CD8-positive, alpha-beta memory T cell (primary cell): ENCODE results near the gene ALG12. TPM values are rescaled to one million over a fixed set of nuclear protein-coding genes. Genes with fewer than 3 reads are reported as not detected.
A peak's percentile ranks its signal among the peaks of the same experiment; 100 is the strongest.

Experiments
- CTCF ChIA-PET: fragments of 350-600 bp; sonication (Branson Sonifier 250); formaldehyde crosslinking; loops from one replicate; lab custom pipeline; 2021; ENCODE audit warnings: antibody characterized with exemption; lab: Charles Lee
- POLR2A ChIA-PET: fragments of 350-600 bp; sonication (Branson Sonifier 250); formaldehyde crosslinking; loops from one replicate; lab custom pipeline; 2021; ENCODE audit warnings: antibody characterized with exemption; lab: Charles Lee
- DNase-seq, 5 donors: peaks; one replicate each; pipeline versions ENCODE4 v3.0.0 to v3.0.0-alpha.2; 2020 to 2022; ENCODE audit warnings: mixed read lengths in 1 of 5
- H3K27ac ChIP-seq: one replicate; pipeline ENCODE4 v1.7.0; 2013; ENCODE audit warnings: low read depth, mild to moderate bottlenecking, low read length, moderate library complexity
- H3K27me3 ChIP-seq: 2 replicates; pipeline ENCODE4 v1.7.0; 2013; ENCODE audit warnings: low read length, mild to moderate bottlenecking; ENCODE audit not compliant: insufficient read depth, poor library complexity, severe bottlenecking
- H3K36me3 ChIP-seq: 2 replicates; pipeline ENCODE4 v1.7.0; 2013; ENCODE audit warnings: mild to moderate bottlenecking, low read length, moderate library complexity; ENCODE audit not compliant: insufficient read depth
- H3K4me1 ChIP-seq: 2 replicates; pipeline ENCODE4 v1.7.0; 2013; ENCODE audit warnings: mild to moderate bottlenecking, low read length, moderate library complexity; ENCODE audit not compliant: insufficient read depth
- H3K4me3 ChIP-seq: 2 replicates; pipeline ENCODE4 v1.7.0; 2013; ENCODE audit warnings: mild to moderate bottlenecking, low read length
- H3K9me3 ChIP-seq: 2 replicates; pipeline ENCODE4 v1.7.0; 2013; ENCODE audit warnings: mild to moderate bottlenecking, low read length
- H3K27ac Mint-ChIP-seq, 8 donors: one replicate each; pipeline ENCODE4 v1.8.0; 2020 to 2021; ENCODE audit warnings: mixed read lengths in 8 of 8, mild to moderate bottlenecking in 6 of 8, inconsistent platforms in 3 of 8, moderate library complexity in 3 of 8
- H3K27me3 Mint-ChIP-seq, 2 donors: one replicate each; pipeline ENCODE4 v1.8.0; 2020 to 2021; ENCODE audit warnings: mixed read lengths in 2 of 2, mild to moderate bottlenecking in 1 of 2, moderate library complexity in 1 of 2
- H3K36me3 Mint-ChIP-seq, 3 donors: one replicate each; pipeline ENCODE4 v1.8.0; 2020 to 2021; ENCODE audit warnings: mixed read lengths in 3 of 3, inconsistent platforms in 1 of 3, mild to moderate bottlenecking in 1 of 3
- H3K4me1 Mint-ChIP-seq, 3 donors: one replicate each; pipeline ENCODE4 v1.8.0; 2020 to 2021; ENCODE audit warnings: mixed read lengths in 3 of 3, inconsistent platforms in 1 of 3, mild to moderate bottlenecking in 1 of 3
- H3K4me3 Mint-ChIP-seq, 7 donors: one replicate each; pipeline ENCODE4 v1.8.0; 2020 to 2021; ENCODE audit warnings: mixed read lengths in 7 of 7, mild to moderate bottlenecking in 6 of 7, moderate library complexity in 4 of 7, inconsistent platforms in 2 of 7
- H3K9me3 Mint-ChIP-seq, 5 donors: one replicate each; pipeline ENCODE4 v1.8.0; 2020 to 2022; ENCODE audit warnings: mixed read lengths in 5 of 5, mild to moderate bottlenecking in 3 of 5, moderate library complexity in 2 of 5, inconsistent platforms in 1 of 5
- polyA plus RNA-seq: library from polyadenylated mRNA; unstranded; fragments of 300-500 nt; fragmentation: Illumina TruSeq; gene quantifications from one replicate; pipeline ENCODE4 v1.2.3, GENCODE V29; 2021
- total RNA-seq, 2 experiments: library from RNA; stranded (reverse); gene quantifications; one replicate each; pipeline ENCODE4 v1.2.3, GENCODE V29; 2021

Gene ALG12
- total and polyA plus RNA-seq, 3 experiments from 2014 or later = 21.0 to 21.8 (median 21.0) TPM

DNA sequence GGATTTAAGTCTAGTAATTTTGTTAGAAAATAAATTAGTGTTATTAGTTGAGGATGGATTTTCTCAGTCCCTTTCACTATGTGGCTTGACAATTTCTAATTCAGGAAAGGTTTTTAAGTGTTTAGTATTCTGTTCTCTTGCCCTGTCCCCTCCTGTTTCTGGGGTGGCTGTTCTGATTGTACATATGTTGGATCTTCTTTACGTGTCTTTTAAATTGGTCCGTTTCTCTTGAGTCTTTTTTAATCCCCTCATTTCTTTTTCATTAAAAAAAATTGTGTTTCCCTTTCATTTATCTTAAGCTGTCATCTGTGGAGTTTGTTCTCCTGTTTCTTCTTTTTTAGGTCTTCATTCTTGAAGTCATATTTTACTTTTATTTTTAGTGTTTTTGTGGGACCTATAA, 52.1 kb downstream of the ALG12 start:
- Histone ChIP-seq H3K4me1 (peaks cover 44% of the 10 kb centered on the region), H3K36me3 (no peaks in the 10 kb centered on the region), H3K27ac (no peak overlapping the region), H3K9me3 (peaks cover 4% of the 10 kb centered on the region), H3K27me3 (no peaks in the 10 kb centered on the region), H3K4me3 (no peak overlapping the region)
- H3K4me3 Mint-ChIP-seq = peak overlapping the region in 2 of 7 donors; percentile 65 to 80
- peaks cover 13 to 34% (median 19%) of the 10 kb centered on the region in 3 donors for H3K36me3 Mint-ChIP-seq
- ChIA-PET CTCF (no interaction called here), POLR2A (no interaction called here)
- DNase-seq = no peak
- H3K4me1 Mint-ChIP-seq = peaks cover 65 to 85% (median 78%) of the 10 kb centered on the region in 3 donors
- peaks cover 0 to 4% of the 10 kb centered on the region in 2 donors for H3K27me3 Mint-ChIP-seq
- H3K9me3 Mint-ChIP-seq = peaks cover 15 to 27% (median 16%) of the 10 kb centered on the region in 5 donors
- peak overlapping the region in 6 of 8 donors; percentile 91 to 97 (median 94) for H3K27ac Mint-ChIP-seq

- H3K36me3 ChIP-seq = no peaks in the 10 kb centered on the region
- ChIA-PET POLR2A (no interaction called here), CTCF (no interaction called here)
- no peak for DNase-seq
- Mint-ChIP-seq H3K9me3 (peaks cover 13 to 24% (median 14%) of the 10 kb centered on the region in 5 donors), H3K27me3 (peaks cover 0 to 3% of the 10 kb centered on the region in 2 donors), H3K4me1 (peaks cover 61 to 84% (median 75%) of the 10 kb centered on the region in 3 donors), H3K36me3 (peaks cover 12 to 29% (median 15%) of the 10 kb centered on the region in 3 donors), H3K4me3 (no peak overlapping the region), H3K27ac (peak overlapping the region in 2 of 8 donors; percentile 5 to 17)
- no peak overlapping the region for H3K27ac ChIP-seq
- no peaks in the 10 kb centered on the region for H3K27me3 ChIP-seq
- H3K4me1 ChIP-seq = peaks cover 36% of the 10 kb centered on the region
- H3K4me3 ChIP-seq = no peak overlapping the region
- peaks cover 4% of the 10 kb centered on the region for H3K9me3 ChIP-seq
These were observed 53.1 kb downstream of the ALG12 start for GRCh38 chr22:49865156-49865555.

- Mint-ChIP-seq H3K9me3 (peaks cover 5 to 15% (median 9%) of the 10 kb centered on the region in 5 donors), H3K36me3 (peaks cover 8 to 20% (median 14%) of the 10 kb centered on the region in 3 donors), H3K27ac (peak overlapping the region in 4 of 8 donors; percentile 35 to 75 (median 67)), H3K4me1 (peaks cover 51 to 80% (median 67%) of the 10 kb centered on the region in 3 donors), H3K27me3 (no peaks in the 10 kb centered on the region), H3K4me3 (peak overlapping the region in 2 of 7 donors; percentile 9 to 71)
- ChIA-PET CTCF (no interaction called here), POLR2A (no interaction called here)
- H3K4me3 ChIP-seq = no peak overlapping the region
- no peak overlapping the region for H3K27ac ChIP-seq
- no peaks in the 10 kb centered on the region for H3K9me3 ChIP-seq
- no peaks in the 10 kb centered on the region for H3K36me3 ChIP-seq
- no peaks in the 10 kb centered on the region for H3K27me3 ChIP-seq
- peaks cover 25% of the 10 kb centered on the region for H3K4me1 ChIP-seq
- no peak for DNase-seq
These were observed 54.3 kb downstream of the ALG12 start for GRCh38 chr22:49863931-49864330.

- no peaks in the 10 kb centered on the region for H3K27me3 ChIP-seq
- DNase-seq = no peak
- CTCF ChIA-PET = no interaction called here
- H3K4me3 ChIP-seq = no peak overlapping the region
- no peak overlapping the region for H3K27ac ChIP-seq
- H3K9me3 Mint-ChIP-seq = peaks cover 2 to 15% (median 9%) of the 10 kb centered on the region in 5 donors
- H3K4me1 Mint-ChIP-seq = peaks cover 45 to 78% (median 62%) of the 10 kb centered on the region in 3 donors
- no peak overlapping the region for H3K4me3 Mint-ChIP-seq
- peak overlapping the region in 1 of 8 donors; percentile 22 for H3K27ac Mint-ChIP-seq
- POLR2A ChIA-PET = interaction anchor here (0.7 kb wide), 1 partner anchor 86 kb away, joined by 6 read pairs; no protein-coding TSS in a partner anchor
- H3K36me3 ChIP-seq = no peaks in the 10 kb centered on the region
- peaks cover 9 to 15% (median 15%) of the 10 kb centered on the region in 3 donors for H3K36me3 Mint-ChIP-seq
- peaks cover 12% of the 10 kb centered on the region for H3K4me1 ChIP-seq
- H3K27me3 Mint-ChIP-seq = no peaks in the 10 kb centered on the region
- no peaks in the 10 kb centered on the region for H3K9me3 ChIP-seq
These were observed 55.8 kb downstream of the ALG12 start for GRCh38 chr22:49862496-49862776.

GRCh38 chr22:49861642-49862495, 56.4 kb downstream of the ALG12 start:
- no peak for DNase-seq
- POLR2A ChIA-PET = interaction anchor here (0.7 kb wide), 1 partner anchor 86 kb away, joined by 6 read pairs; no protein-coding TSS in a partner anchor
- Histone ChIP-seq H3K4me3 (no peak overlapping the region), H3K36me3 (no peaks in the 10 kb centered on the region), H3K4me1 (peaks cover 12% of the 10 kb centered on the region), H3K9me3 (no peaks in the 10 kb centered on the region), H3K27me3 (no peaks in the 10 kb centered on the region), H3K27ac (no peak overlapping the region)
- Mint-ChIP-seq H3K4me1 (peaks cover 41 to 78% (median 56%) of the 10 kb centered on the region in 3 donors), H3K27me3 (no peaks in the 10 kb centered on the region), H3K27ac (peak overlapping the region in 4 of 8 donors; percentile 13 to 72 (median 48)), H3K9me3 (peaks cover 0 to 12% (median 7%) of the 10 kb centered on the region in 5 donors), H3K4me3 (no peak overlapping the region), H3K36me3 (peaks cover 9 to 15% (median 12%) of the 10 kb centered on the region in 3 donors)
- CTCF ChIA-PET = no interaction called here

GRCh38 chr22:49858827-49859226, 59.4 kb downstream of the ALG12 start:
- peaks cover 44 to 80% (median 55%) of the 10 kb centered on the region in 3 donors for H3K4me1 Mint-ChIP-seq
- Histone ChIP-seq H3K9me3 (no peaks in the 10 kb centered on the region), H3K27ac (no peak overlapping the region), H3K4me3 (no peak overlapping the region), H3K4me1 (peaks cover 27% of the 10 kb centered on the region), H3K27me3 (no peaks in the 10 kb centered on the region), H3K36me3 (no peaks in the 10 kb centered on the region)
- no peaks in the 10 kb centered on the region for H3K27me3 Mint-ChIP-seq
- CTCF ChIA-PET = no interaction called here
- POLR2A ChIA-PET = no interaction called here
- no peaks in the 10 kb centered on the region for H3K9me3 Mint-ChIP-seq
- DNase-seq = no peak
- H3K4me3 Mint-ChIP-seq = peak overlapping the region in 2 of 7 donors; percentile 13 to 31
- peaks cover 0 to 8% (median 2%) of the 10 kb centered on the region in 3 donors for H3K36me3 Mint-ChIP-seq
- H3K27ac Mint-ChIP-seq = peak overlapping the region in 5 of 8 donors; percentile 5 to 73 (median 51)

DNA sequence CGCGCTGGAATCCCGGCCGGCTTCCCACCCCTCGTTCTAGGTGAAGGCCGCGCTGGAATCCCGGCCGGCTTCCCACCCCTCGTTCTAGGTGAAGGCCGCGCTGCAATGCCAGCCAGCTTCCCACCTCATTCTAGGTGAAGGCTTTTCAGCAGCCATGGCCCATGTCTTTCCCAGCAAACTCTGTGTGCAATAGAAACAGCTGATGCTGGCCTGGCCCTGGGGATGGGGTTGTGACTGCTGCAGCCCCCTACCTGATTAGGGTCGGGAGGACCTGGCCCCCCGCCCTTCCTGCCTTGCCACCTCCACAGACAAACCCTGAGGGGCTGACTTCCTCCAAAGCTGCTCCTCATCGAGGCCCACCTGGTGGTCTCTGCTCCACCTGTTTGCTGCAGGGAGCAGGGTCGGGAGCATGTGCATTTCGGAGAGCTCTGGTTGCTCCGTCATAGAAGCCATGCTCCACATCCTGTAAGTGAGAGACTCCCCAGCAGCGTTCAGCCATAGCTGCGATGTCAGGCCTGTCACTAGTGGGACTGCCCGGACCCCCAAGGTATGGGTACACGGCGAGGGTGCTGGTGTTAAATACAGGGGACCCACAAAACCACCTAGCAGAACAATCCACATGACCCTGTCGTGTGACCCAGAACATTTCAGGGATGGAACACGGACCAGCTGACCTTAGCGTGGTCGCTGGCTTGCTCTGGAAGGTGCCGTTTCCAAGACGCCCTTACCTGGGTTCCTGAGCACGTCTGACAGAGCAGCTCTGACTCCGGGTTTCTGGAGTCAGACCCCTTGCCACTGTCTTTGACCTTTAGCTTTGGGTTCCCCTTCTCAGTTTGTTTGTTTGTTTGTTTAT, 61.2 kb downstream of the ALG12 start:
- H3K4me3 Mint-ChIP-seq = peak overlapping the region in 2 of 7 donors; percentile 23 to 42
- DNase-seq = no peak
- Histone ChIP-seq H3K9me3 (no peaks in the 10 kb centered on the region), H3K4me1 (peaks cover 26% of the 10 kb centered on the region), H3K36me3 (no peaks in the 10 kb centered on the region), H3K27me3 (no peaks in the 10 kb centered on the region), H3K27ac (no peak overlapping the region), H3K4me3 (no peak overlapping the region)
- peaks cover 0 to 8% (median 2%) of the 10 kb centered on the region in 3 donors for H3K36me3 Mint-ChIP-seq
- ChIA-PET CTCF (interaction anchor here (0.9 kb wide), 1 partner anchor 173 kb away, joined by 3 read pairs; no protein-coding TSS in a partner anchor), POLR2A (interaction anchor here (0.6 to 0.7 kb wide), 2 partner anchors 12 to 13 kb away, joined by 3 read pairs; no protein-coding TSS in a partner anchor)
- peaks cover 39 to 70% (median 54%) of the 10 kb centered on the region in 3 donors for H3K4me1 Mint-ChIP-seq
- H3K9me3 Mint-ChIP-seq = no peaks in the 10 kb centered on the region
- peak overlapping the region in 1 of 8 donors; percentile 50 for H3K27ac Mint-ChIP-seq
- H3K27me3 Mint-ChIP-seq = no peaks in the 10 kb centered on the region
